Fibroblast of pulmonary artery (primary cell): ENCODE data around the gene SCMH1.

Experiments used
- DNase-seq: peaks from one replicate; pipeline ENCODE4 v3.0.0-alpha.2; 2010; ENCODE audit warnings: low read depth
- H3K4me3 ChIP-seq: replicated peaks from 2 replicates; pipeline ENCODE4 v1.5.1; 2011; ENCODE audit warnings: low read depth, mild to moderate bottlenecking, control low read depth, low read length, moderate library complexity
- TF ChIP-seq, protein P1 (sequence below): IDR thresholded peaks from 2 replicates; pipeline ENCODE4 v1.5.1; 2011; ENCODE audit warnings: mild to moderate bottlenecking, control low read depth, low read length, inconsistent platforms; ENCODE audit errors: missing control alignments

Gene SCMH1

DNA sequence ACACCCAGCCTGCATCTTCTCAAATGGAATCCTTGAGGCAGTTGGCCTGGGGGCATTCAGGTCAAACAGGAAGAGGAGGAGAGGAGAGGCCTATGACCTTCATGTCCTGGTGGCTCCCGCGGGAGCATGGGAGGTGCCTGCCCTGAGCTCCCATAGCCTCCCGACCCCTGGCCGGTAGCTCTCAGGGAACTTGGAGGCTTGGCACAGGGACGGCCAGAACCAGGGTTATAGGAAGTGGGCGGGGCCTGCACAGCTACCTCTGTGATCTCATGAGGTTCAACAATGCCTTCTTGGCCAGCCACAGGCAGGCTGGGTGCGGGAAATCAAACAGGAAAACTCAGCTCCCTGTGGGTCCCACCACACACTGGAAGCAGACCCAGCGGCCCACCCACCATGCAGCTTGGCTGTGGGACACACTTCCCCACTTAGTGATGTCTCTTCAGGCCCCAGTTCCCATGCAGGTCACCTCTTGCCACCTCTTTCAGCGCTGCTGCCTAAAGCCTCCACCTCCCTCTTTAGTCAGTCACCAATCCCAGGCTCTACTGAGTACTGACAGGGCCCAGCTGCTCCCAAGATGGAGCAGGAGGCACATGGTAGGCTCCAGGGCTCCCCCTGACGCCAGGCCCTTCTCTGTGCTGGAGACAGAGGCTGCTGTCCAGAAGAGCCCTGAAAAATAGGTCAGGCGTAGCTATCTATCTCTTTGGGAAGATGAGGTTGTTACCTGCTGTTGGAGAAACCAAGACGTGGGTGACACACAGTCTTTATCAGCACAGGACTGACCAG, 220.4 kb downstream of the SCMH1 start, which contains the start of gene SLFNL1:
SLFNL1 (minus strand) TSS at position 200 of the 783 bp plus-strand sequence. CDS start 1,065 bp downstream, outside the sequence.
- TF ChIP-seq, protein P1, sequence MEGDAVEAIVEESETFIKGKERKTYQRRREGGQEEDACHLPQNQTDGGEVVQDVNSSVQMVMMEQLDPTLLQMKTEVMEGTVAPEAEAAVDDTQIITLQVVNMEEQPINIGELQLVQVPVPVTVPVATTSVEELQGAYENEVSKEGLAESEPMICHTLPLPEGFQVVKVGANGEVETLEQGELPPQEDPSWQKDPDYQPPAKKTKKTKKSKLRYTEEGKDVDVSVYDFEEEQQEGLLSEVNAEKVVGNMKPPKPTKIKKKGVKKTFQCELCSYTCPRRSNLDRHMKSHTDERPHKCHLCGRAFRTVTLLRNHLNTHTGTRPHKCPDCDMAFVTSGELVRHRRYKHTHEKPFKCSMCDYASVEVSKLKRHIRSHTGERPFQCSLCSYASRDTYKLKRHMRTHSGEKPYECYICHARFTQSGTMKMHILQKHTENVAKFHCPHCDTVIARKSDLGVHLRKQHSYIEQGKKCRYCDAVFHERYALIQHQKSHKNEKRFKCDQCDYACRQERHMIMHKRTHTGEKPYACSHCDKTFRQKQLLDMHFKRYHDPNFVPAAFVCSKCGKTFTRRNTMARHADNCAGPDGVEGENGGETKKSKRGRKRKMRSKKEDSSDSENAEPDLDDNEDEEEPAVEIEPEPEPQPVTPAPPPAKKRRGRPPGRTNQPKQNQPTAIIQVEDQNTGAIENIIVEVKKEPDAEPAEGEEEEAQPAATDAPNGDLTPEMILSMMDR, result peak; percentile 27
- no peak within 1 kb of the TSS for H3K4me3 ChIP-seq
- peak; percentile 48 for DNase-seq

DNA sequence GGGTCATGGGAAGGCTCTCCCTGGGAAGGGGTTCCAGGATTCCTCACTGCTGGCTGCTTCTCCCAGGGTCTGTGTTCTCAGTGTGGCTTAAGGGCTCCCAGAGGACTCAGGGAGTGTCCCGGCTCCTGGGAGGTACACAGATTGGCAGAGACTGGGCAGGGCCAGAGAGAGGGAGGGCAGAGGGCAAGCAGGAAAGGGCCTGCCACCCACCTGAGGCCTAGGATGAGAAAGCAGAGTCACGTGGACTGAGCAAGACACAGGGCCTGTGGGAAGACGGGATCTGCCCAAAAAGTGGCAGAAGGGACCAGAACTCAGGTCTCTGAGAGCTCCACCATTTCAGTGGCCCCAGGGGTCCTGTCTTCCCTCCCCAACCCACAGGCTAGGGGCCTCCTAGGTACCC, 221.5 kb downstream of the SCMH1 start:
- H3K4me3 ChIP-seq, result no peak overlapping the region
- DNase-seq, result no peak
- TF ChIP-seq, protein P1, result no peak

DNA sequence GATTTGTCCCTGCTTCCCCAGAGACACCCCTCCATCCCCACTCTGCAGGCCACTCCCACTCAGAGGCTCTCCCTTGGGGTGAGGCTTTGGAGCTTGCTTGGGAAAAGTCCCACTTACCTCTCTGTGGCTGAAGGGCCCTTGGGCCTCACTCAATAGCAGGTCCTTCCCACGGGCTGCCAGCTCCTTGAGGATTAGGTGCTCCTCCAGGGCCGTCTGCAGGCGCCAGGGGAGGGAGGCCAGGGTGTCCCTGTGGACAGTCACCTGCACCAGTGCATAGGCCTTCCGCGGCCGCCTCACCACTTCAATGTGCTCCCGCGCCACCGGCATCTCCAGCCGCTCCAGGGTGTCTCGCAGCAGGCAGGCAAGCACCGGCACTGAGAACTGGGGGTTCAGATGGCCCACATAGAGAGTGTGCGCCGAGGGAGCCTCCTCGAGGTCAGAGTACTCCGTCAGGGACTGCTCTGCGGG, 222.0 kb downstream of the SCMH1 start:
- DNase-seq, result no peak
- TF ChIP-seq, protein P1, result no peak
- no peak overlapping the region for H3K4me3 ChIP-seq

DNA sequence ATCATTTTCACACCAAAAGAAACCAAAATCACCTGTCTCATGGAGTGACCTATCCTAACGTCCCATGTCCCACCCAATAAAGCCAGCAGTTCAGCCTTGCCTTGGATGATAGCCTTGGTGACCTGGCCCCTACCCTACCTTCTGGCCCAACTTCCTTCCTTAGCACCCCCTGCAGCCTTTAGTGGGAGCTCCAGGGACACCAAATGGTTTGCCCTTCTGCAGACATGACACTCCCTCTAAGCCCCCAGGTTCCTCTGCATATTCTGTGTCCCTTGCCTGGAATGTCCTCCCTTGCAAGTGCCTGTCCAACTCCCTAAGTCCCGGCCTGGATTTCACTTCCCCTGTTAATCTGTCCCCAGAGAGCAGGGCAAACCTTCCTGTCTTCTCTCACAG, 222.8 kb downstream of the SCMH1 start:
- TF ChIP-seq, protein P1, result no peak
- H3K4me3 ChIP-seq, result no peak overlapping the region
- DNase-seq, result no peak

GRCh38 chr1:41018018-41018410, 224.1 kb downstream of the SCMH1 start:
- DNase-seq, result no peak
- no peak overlapping the region for H3K4me3 ChIP-seq
- TF ChIP-seq, protein P1, result no peak

DNA sequence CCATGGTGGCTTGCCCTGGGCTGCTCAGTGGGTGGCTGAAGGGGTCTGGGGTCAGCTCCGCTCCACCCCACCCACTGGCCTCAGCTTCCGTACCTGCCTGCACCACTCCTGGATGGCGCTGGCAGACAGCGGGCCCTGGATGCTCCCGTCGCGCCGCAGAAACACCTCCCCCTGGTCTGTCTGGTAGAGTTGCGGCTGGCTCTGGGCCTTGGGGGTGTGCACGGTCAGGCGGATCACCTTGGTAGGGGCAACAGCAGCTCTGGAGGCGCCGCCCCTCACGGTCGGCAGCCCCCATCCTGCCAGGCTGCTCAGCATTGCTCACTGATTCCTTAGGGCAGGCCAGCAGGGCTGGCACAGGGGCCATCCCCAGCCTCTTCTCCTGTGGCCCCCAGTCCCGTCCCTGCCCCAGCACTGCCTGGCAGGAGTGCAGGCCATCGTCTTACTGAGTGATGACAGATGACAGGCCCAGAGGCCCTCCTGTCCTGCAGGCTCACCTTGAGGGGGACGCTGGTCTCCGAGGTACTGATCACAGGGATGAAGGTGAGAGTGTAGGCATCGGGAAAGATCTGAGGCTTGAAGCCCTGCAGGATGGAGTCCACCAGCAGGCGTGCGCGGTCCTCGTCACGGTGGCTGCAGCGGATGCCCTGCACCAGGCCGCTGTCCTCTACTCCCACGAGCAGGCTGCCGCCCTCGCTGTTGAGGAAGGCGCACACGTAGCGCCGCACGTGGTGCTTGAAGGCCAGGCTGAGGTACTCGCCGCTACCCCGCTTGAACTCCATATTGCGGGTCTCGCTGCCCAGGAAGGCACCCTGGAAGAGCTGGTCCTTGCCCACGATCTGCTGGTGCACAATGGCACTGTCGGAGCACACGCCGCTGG, 224.7 kb downstream of the SCMH1 start:
- TF ChIP-seq, protein P1, result no peak
- no peak for DNase-seq
- H3K4me3 ChIP-seq, result no peak overlapping the region
